Measurements from ENCODE around the gene TTC38. TPM values are rescaled to one million over a fixed set of nuclear protein-coding genes. Genes with fewer than 3 reads are reported as not detected.

The TTC38 gene
- total RNA-seq, 1 experiment from 2014 or later = 26.8 TPM

GRCh38 chr22:46293577-46294260 lies 25.9 kb downstream of the TTC38 start:
- H3K9me3 ChIP-seq (ENCODE audit: low read length) = no peaks in the 10 kb centered on the region
- CTCF ChIA-PET = no interaction called here
- POLR2A ChIA-PET (ENCODE audit: unreplicated experiment) = no interaction called here
- no peak overlapping the region for H3K4me3 ChIP-seq (ENCODE audit: low read length)
- H3K27ac ChIP-seq (ENCODE audit: low read length) = no peak overlapping the region
- intact Hi-C loops (cut with micrococcal nuclease) = no loop called here
- no TSS peak for BruUV-seq (replicated peaks)
- TF ChIP-seq EZH2phosphoT487 (IDR thresholded peaks at IDR 0.05; ENCODE audit: borderline replicate concordance, low read length) = no peak
- TF ChIP-seq CTCF (conservative IDR thresholded peaks at IDR 0.05; ENCODE audit: low read depth, low read length) = no peak
- H4K20me1 ChIP-seq (ENCODE audit: low read length) = no peaks in the 10 kb centered on the region
- 0 out of 2 replicates have a peak, but pooled peaks cover 2% of the 10 kb centered on the region for H3K36me3 ChIP-seq (ENCODE audit: low read depth, low read length)
- H3K4me2 ChIP-seq (ENCODE audit: low read length) = no peak overlapping the region
- H3K4me1 ChIP-seq (ENCODE audit: insufficient read depth, low read length) = peaks cover 13% of the 10 kb centered on the region
- no peaks in the 10 kb centered on the region for H3K9me2 ChIP-seq (replicated peaks; ENCODE audit: low read length)
- DNase-seq (no peak), ATAC-seq (no peak)
- no peaks in the 10 kb centered on the region for H3K27me3 ChIP-seq (ENCODE audit: low read length)
- no peaks in the 10 kb centered on the region for H3F3A ChIP-seq (ENCODE audit: low read length, unreplicated experiment)
- no peak overlapping the region for H3K9ac ChIP-seq (ENCODE audit: low read length)
- H2AFZ ChIP-seq (ENCODE audit: low read length) = no peak overlapping the region
- H3K79me2 ChIP-seq (ENCODE audit: low read length) = peaks cover 19% of the 10 kb centered on the region

- Histone ChIP-seq H2AFZ (ENCODE audit: low read length) (no peak overlapping the region), H3F3A (ENCODE audit: low read length, unreplicated experiment) (no peaks in the 10 kb centered on the region), H3K9me3 (ENCODE audit: low read length) (no peaks in the 10 kb centered on the region), H3K9me2 (replicated peaks; ENCODE audit: low read length) (no peaks in the 10 kb centered on the region), H3K9ac (ENCODE audit: low read length) (no peak overlapping the region), H3K27me3 (ENCODE audit: low read length) (no peaks in the 10 kb centered on the region), H3K27ac (ENCODE audit: low read length) (no peak overlapping the region), H3K4me1 (ENCODE audit: insufficient read depth, low read length) (peaks cover 13% of the 10 kb centered on the region), H3K4me2 (ENCODE audit: low read length) (no peak overlapping the region), H3K79me2 (ENCODE audit: low read length) (peaks cover 28% of the 10 kb centered on the region), H4K20me1 (ENCODE audit: low read length) (no peaks in the 10 kb centered on the region), H3K4me3 (ENCODE audit: low read length) (no peak overlapping the region), H3K36me3 (ENCODE audit: low read depth, low read length) (peaks cover 8% of the 10 kb centered on the region)
- intact Hi-C loops (cut with micrococcal nuclease) = loop anchor here (5.0 kb wide), 1 partner anchor 172 kb away; no protein-coding TSS in a partner anchor
- CTCF ChIA-PET = no interaction called here
- BruUV-seq (replicated peaks) = no TSS peak
- POLR2A ChIA-PET (ENCODE audit: unreplicated experiment) = no interaction called here
- TF ChIP-seq EZH2phosphoT487 (IDR thresholded peaks at IDR 0.05; ENCODE audit: borderline replicate concordance, low read length) (no peak), CTCF (conservative IDR thresholded peaks at IDR 0.05; ENCODE audit: low read depth, low read length) (no peak), EZH2 (IDR thresholded peaks at IDR 0.05; ENCODE audit: low read length, unreplicated experiment) (no peak)
- ATAC-seq = no peak
- no peak for DNase-seq
Measured at GRCh38 chr22:46294784-46295183, 27.0 kb downstream of the TTC38 start.

- Histone ChIP-seq H3K4me1 (ENCODE audit: insufficient read depth, low read length) (peaks cover 13% of the 10 kb centered on the region), H3K4me3 (ENCODE audit: low read length) (peak overlapping the region; percentile 84; the same call in 1 of the 2 replicates), H3K36me3 (ENCODE audit: low read depth, low read length) (peaks cover 12% of the 10 kb centered on the region), H4K20me1 (ENCODE audit: low read length) (no peaks in the 10 kb centered on the region), H3K4me2 (ENCODE audit: low read length) (peak overlapping the region; percentile 98), H3K27ac (ENCODE audit: low read length) (no peak overlapping the region), H3F3A (ENCODE audit: low read length, unreplicated experiment) (no peaks in the 10 kb centered on the region), H3K9ac (ENCODE audit: low read length) (no peak overlapping the region), H2AFZ (ENCODE audit: low read length) (no peak overlapping the region), H3K27me3 (ENCODE audit: low read length) (no peaks in the 10 kb centered on the region), H3K79me2 (ENCODE audit: low read length) (peaks cover 32% of the 10 kb centered on the region), H3K9me2 (replicated peaks; ENCODE audit: low read length) (no peaks in the 10 kb centered on the region), H3K9me3 (ENCODE audit: low read length) (no peaks in the 10 kb centered on the region)
- DNase-seq = no peak
- TF ChIP-seq EZH2phosphoT487 (IDR thresholded peaks at IDR 0.05; ENCODE audit: borderline replicate concordance, low read length) = no peak
- TF ChIP-seq EZH2 (IDR thresholded peaks at IDR 0.05; ENCODE audit: low read length, unreplicated experiment) = no peak
- TF ChIP-seq CTCF (conservative IDR thresholded peaks at IDR 0.05; ENCODE audit: low read depth, low read length) = no peak
- BruUV-seq (replicated peaks) = no TSS peak
- no peak for ATAC-seq
- ChIA-PET CTCF (no interaction called here), POLR2A (ENCODE audit: unreplicated experiment) (no interaction called here)
- intact Hi-C loops (cut with micrococcal nuclease) = loop anchor here (5.0 kb wide), 1 partner anchor 173 kb away; no protein-coding TSS in a partner anchor
Measured at GRCh38 chr22:46295277-46295971, 27.6 kb downstream of the TTC38 start.

Data from PC-3 (cell line).